HUDEP-2 (cell line): ENCODE data around the gene USP49.

Experiments
- DNase-seq, 76 experiments: peaks; one replicate each; lab custom pipeline; 2025; ENCODE audit not compliant: unreplicated experiment in 76 of 76; lab: John Stamatoyannopoulos, UW

Gene USP49

DNA sequence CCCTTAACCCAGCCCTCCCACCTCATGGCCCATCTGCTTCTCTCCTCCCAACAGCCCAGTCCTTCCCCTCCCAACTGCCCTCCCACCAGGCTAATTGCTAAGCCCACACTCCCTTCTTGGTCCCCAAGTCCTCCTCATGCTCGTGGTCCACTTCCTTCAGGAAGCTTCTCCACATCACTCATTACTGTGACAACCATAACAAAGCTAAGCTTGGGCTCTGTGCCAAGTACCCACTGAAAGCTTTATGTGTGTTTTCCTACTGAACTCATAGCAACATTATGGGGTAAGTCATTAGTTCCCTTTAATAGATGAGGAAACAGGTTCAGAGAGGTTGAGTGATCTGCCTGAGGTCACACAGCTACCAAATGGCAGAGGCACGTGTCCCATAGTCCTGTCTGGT lies 131.7 kb downstream of the USP49 start:
- DNase-seq: no peak

DNA sequence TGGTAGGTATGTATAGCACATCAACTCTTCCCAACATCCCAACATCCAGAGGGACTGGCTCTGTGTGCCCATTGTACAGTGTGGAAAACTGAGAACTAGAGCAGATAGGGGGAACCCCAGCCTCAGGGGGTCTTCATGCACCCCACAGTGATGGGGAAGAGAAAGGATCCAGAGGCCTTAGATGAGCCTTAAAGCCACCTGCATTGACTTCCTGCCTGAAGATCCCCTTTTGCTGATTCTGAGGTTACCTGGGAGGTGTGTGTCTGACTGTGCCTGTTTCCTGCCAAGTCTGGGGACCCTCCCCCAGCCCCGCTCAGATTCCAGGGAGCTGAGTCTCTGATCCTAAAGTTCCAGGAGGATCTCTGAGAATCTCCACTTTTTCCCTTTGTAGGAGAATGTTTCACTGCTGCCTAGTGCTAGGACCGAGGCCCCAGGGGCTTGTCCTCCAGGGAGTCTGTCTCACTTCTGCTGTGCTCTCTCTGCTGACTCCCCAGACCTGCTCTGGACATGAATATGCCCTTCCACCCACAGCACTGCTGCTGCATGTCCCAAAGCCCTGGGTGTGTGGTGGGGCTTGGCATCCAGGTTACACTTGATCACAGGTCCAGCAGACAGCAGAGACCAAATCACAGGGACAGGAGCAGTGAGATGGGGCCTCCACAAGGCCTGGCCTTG lies 135.1 kb downstream of the USP49 start:
- DNase-seq: no peak

DNA sequence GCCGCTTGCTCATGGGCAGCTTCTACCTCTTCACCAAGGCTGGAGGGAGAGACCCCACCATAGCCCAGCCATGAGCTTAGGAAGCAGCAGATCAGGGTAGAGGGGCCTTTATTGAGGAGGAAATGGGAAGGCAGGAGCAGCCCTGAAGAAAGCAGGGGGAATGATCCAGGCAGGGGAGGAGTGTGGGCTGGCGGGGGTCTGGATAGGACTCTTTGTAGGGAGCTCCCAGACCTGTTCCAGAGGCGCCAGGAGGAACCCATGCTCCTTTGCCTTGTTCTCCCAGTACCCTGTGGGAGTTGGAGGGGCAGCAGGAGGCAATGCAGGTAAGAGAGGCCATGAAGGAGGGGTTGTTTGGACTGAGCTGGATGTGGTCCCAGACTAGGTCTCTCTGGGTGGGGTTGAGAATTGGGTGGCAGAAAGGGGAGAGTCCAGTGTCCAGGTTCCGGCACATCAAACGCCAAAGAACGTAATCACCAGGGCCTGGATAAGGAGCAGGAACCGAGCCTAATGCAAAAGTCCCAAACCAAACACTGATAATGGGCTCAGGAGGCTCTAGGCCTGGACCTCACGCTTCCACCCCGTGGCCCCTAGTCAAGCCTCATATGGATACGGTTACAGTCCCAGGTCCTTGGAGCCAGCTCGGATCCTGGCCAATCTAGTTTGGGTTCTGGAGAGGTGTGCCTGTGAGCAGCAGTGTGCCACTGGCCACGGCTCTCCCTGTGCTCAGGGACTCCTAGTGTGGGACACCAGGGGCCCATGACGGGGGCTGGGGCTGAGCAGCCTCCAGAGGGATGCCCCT lies 135.9 kb downstream of the USP49 start:
- no peak for DNase-seq

DNA sequence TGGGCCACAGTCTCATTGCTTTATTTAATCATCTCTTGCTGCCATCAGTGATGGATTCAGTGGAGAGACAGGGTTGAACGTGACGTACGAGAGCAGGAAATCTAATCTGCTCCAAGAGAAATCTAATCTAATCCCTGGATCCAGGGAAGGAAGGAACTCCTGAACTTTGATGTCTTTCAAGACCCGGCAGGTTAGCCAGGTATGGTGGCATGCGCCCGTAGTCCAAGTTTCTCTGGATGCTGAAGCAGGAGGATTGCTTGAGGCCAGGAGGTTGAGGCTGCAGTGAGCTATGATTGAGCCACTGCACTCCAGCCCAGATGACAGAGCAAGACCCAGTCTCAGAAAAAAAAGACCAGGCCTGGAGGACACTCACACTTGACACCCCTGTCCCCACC lies 136.5 kb downstream of the USP49 start:
- DNase-seq: no peak

DNA sequence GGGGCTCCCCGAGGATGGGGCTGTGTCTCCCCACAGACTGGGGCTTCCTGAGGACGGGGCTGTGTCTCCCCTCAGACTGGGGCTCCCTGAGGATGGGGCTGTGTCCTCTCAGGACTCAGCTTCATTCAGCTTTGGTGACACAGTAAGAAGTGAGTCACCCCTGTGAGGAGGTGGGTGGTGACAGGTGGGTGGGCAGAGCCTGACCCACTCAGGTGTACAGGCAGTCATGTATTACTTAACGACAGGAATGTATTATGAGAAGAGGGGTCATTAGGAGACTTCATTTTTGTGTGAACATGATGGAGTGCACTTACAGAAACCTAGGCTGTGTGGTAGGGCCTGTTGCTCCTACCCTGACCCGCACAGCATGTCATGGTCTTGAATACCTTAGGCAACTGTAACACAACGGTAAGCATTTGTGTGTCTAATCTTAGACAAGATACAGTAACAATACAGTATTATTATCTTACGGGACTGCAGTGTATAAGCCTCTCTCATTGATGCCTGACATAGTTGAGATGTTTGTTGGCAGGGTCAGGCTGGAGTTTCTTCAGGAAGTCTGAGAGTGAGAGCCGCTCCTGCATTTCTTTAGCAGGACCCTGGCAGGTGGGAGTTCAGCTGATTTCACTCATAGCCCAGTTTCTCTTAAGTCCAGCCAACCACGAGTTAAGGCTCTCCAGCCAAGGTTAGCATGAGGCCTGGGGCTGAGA lies 137.1 kb downstream of the USP49 start:
- DNase-seq: no peak

DNA sequence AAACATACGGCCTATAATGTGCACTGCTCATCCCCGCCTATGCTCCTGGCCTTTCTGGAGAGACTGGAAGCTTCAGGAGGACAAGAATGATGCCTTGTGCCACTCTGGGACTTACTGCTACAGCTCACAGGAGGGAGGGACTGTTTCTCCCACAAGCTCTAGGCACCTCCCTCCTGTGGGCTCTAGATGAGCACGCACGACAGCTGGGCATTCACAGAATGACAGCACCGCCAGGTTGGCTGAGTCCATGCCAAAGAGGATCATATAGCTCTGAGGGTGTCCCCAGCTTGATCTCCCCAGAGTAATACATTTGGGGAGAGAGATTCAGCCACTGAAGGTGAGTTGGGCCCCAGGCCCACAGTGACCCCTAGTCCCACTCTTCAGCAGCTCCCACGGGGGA lies 137.9 kb downstream of the USP49 start:
- no peak for DNase-seq

DNA sequence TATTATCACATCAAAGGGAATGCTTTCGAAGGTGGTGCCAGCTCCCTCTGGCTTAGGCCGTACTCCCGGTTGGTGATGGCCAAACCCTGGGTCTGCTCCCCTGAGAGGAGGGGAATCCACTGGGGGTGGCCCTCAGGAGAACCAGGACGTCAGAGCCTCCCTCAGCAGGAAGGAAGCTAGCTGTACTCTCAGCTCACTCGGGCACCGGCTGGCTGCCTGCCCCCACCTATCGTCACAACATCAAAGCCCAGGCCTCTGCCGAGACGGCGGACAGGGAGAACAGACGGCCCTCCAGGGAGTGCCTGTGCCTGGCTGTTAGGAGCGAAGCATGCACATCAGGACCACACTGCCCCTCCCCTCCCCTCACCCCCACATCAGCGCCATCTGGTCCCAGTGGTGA lies 138.8 kb downstream of the USP49 start:
- DNase-seq: no peak

DNA sequence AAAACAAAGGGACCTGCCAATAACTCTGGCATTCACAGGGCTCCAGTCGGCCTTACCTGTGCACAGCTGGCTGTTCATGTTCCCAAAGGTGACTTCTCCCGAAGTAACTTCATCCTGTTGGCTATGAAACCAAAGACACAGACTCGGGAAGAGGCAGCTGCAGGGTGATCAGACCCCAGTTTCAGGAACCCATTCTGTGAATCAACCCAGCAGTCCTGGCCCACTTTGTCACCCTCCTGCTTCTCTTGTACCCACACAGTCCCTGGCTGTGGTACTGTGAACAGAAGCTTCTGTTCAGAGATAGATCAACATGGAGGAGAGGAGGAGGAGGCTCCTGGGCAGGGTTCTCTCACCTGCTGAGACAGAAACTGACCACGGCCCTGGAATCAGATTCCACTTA lies 139.3 kb downstream of the USP49 start:
- no peak for DNase-seq

DNA sequence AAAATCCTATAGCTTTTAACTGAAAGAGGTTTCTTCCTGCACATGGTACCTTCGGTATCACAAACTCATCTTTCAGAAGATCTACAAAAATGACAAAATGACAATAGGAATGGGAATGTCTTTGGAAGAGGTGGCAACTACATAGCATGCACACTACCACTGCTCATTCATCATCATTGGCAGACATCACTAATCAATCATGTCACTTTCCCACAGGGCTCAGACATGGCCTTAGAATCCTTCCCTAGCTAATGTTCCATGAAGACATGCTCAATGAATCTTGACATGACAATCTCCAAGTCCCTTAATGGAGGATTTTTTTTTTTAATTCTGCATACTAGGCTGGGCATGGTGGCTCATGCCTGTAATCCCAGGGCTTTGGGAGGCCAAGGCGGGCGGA lies 144.8 kb downstream of the USP49 start:
- DNase-seq: no peak

DNA sequence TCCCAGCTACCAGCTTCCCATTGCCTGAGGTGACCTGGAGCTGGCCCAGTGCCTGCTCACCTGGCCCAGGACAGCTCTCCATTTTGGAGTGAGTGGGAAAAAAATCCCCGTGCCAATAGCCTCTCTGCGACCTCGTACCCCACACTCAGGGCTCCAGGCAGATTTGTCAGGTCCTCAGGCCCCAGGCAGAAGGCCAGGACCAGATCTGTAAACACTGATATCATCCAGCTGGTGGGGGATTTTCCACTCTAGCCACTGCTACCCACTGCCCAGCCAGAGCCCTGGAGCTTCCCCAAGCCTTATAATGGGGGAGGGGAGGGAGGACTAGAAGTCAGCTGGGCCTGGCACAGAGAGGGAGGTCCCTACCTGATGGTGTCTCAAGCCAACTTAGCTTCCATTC lies 146.6 kb downstream of the USP49 start:
- DNase-seq: no peak

DNA sequence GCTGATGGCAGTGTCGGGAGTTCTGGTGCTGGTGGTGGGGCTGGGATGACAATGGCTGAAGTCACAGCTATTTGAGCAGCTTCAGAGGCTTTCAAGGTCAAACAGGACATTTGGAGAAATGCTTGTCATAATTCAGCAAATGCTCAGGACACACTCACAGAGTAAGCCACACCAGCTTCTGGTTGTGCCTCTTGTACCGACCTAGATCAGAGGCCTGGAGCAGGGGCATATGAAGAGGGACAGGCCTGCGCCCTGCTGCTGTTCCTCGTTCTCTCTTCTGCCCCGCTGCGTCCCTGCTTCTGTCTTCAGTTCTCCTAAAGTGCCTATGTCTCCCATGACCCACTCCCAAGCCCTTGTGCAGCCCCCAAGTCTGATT lies 147.1 kb downstream of the USP49 start:
- no peak for DNase-seq

DNA sequence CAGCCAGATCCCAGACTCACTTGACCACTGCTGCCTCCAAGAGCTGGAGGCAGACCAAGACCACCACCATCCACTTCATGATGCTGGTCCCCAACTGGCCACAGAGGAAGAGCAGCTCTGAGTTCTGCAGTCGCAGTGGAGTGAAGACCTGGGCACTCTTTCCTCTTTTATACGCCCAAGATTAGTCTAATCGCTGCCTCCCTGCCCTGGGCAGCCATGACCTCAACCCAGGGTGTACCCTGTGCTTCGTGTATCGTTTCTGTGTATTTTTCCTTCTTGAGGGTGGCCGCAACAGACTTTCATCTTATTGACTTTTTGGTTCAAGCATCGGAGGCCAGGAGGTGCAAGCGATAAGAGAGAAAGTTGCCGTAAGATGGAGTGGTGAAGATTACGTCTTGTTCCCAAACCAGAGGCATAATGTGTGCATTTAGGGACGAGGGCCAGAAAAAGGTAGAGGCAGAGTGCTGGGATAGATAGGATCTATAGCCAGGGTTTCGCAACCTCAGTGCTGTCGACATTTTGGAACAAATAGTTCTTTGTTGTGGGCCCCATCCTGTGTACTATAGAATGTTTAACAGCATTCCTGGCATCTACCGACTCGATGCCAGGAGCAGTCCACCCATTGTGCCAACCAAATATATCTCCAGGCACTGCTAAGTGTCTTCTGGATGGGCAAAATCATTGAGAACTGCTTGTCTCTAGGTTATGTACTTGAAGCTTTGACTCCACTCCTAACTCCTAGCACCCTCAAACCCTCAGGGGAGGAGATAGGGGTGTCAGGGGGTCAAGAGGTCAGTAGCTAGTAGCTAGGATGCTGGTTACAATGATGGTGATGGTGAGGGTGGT lies 147.7 kb downstream of the USP49 start, which contains the start of gene PGC:
Gene PGC (minus strand): TSS at position 142 of the 846 bp plus-strand sequence. CDS start 63 bp downstream, at position 79.
- no peak for DNase-seq

DNA sequence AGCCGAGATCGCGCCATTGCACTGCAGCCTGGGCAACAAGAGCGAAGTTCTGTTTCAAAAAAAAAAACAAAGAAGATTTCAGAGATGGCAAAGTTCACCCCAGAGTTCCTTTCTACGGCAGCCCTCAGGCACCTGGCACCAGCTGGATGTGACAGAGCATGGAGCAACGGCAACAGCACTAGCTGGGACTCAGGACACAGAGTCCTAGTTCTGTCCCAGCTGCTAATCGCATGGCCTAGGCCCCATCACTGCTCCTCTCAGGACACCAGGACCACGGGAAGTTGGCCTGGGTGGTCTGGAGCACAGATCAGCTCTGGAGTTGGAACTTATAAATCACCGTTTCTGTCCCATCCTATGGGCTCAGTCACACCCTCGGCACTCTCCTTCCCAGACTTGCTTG lies 149.1 kb downstream of the USP49 start:
- DNase-seq: no peak

DNA sequence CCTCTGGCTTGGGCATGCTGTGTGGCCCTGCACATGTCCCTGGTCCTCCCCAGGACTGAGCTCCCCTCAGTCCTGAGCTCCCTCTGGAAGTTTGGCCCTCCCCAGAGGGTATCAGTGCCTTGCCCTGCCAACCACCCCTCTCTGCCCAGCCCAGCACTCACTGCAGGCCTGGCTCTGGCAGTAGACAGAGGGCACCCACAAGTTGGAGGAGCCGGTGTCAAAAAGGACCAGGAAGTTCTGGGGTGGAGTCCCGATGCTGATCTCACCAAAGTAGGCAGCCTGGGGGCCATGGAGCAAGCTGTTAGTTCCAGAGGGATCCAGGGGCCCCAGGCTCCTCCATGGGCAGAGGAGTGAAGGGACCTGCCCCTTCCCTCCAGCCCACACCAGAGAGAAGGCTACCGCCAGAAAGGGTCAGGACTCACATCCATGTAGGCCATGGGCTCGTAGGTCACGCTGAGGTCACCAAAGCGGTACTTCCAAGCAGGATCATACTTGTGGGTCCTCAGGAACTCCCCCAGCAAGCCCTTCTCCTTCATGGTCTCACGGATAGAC lies 150.9 kb downstream of the USP49 start:
- DNase-seq: no peak

DNA sequence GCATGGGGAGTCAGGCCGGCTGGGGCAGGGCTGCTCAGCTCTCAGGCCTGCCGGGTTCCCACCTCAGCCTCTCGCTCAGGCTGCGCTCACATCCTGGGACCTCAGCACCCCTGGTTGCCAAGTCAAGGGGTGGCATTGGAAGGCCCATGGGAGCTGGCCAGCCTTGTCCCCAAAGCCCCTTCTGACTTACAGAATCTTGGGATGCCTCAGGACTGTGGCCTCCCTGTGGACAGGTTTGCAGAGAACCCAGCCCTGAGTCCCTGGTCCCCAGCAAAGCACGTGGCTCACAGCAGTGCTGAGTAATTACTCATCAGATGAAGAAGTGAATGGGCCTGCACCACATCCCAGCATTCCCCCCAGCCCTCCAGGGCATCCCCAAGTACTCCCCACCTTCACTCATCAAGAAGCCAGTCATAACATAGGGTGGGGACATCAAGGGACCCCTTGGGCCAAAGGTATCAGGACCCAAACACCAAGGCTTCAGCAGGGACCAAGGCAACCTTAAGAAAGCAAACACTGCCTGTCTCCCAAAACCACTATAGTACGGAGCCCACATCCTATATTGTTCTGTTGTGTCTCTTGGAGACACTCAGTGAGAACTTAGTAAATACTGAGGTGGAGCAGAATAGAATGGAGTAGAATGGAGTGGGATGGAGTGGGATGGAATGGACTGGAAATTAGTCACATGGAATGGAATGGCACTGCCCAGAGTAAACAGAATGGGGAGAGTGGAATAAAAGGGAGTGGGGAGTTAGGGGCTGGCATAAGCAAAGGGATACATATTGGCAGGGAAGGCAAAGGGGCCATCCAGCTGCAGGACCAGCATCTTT lies 151.6 kb downstream of the USP49 start:
- no peak for DNase-seq

DNA sequence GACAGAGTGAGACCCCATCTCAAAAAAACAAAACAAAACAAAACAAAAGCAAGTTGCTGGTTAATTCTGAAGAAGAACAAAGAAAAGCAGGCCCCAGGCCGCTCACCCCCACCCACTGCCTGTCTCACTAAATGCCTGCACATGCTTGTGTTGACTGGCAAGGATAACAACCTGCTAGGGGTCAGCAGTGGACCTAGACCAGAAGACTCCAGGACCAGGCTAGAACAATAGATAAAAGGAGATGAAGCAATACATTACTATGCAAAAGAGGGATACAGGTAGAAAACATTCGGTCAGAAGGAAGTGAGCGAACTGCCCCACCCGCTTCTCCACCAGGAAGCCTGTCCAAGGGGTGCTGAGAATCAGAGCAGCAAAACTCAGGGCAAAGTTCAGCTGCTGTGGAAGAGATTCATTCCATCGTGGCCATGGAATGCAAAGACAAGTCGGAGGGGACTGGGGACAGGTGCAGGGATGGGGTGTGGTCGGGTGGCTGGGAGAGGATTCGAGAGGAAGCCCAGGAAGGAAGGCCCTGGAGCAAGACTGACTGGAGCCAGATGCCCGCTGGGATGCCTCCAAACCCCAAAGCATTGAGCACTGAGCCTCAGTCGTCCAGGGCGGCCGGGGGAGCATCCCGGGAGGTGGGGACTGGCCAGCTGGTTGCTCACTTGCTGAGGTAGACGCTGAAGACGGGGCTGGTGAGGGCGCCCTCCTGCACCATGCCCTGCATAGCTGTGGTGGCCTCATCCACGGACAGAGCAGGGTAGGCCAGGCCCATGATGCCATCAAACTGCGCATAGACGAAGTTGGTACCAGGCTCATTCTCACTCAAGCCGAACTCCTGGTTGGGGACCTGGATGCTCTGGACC lies 153.3 kb downstream of the USP49 start:
- DNase-seq: no peak

DNA sequence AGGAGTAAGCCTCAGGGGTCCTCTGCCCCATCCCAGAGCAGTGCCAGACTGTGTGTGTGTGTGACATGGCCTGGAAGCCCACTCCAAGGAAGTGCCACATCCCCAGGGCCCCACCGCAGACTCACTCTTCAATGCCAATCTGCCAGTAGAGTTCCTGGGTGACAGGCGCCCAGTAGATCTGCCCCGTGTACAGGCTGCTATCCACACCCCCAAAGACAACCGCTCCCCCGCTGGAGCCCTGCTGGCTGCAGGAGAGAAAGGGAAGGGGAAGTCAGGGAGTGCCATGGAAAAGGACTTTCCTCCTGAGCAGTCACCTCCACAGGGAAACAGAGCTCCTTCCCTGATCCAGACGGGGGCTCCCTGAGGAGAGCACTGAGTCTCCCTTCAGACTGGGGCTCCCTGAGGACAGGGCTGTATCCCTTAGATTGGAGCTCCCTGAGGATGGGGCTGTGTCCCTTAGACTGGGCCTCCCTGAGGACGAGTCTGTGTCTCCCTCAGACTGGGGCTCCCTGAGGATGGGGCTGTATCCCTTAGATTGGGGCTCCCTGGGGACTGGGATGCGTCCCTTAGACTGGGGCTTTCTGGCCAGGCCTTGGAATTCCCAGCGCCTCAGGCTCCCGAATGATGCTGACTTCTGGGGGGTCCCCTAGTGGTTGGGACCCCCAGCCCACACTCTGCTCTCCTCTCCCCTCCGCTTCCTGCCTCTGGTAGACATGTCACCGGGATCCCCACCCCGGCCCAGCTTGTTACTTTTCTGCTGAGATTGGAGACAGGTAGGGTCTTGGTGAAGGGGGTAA lies 154.6 kb downstream of the USP49 start:
- no peak for DNase-seq
